H1 (cell line): ENCODE results near the gene TEX22. TPM values are rescaled to one million over a fixed set of nuclear protein-coding genes. Genes with fewer than 3 reads are reported as not detected.

Source experiments
- CTCF ChIA-PET: fragments of 300-600 bp; sonication (Branson Sonifier 250); formaldehyde crosslinking; loops from one replicate; lab custom pipeline; 2021; ENCODE audit not compliant: partially characterized antibody; lab: Charles Lee
- POLR2A ChIA-PET: fragments of 300-600 bp; sonication (Branson Sonifier 250); formaldehyde crosslinking; loops from one replicate; lab custom pipeline; 2021; ENCODE audit warnings: inconsistent platforms; ENCODE audit not compliant: partially characterized antibody; lab: Charles Lee
- DNase-seq, 2 experiments: peaks; one replicate each; pipeline versions ENCODE4 v3.0.0 to v3.0.0-alpha.2; 2010 to 2022; ENCODE audit warnings: low spot score in 2 of 2, low read depth in 1 of 2, mixed read lengths in 1 of 2
- FAIRE-seq: peaks from 2 replicates; lab custom pipeline; 2011; peaks lifted over from hg19 to GRCh38; lab: Jason Lieb, UNC
- H2AFZ ChIP-seq: 2 replicates; pipeline ENCODE4 v1.8.1; 2012; ENCODE audit warnings: low read length, inconsistent platforms
- H2AK5ac ChIP-seq: 2 replicates; pipeline ENCODE4 v1.6.1; 2013; ENCODE audit warnings: low read depth, low read length
- H2BK120ac ChIP-seq: replicated peaks from 2 replicates; pipeline ENCODE3; 2013; ENCODE audit warnings: low read depth, low read length, inconsistent platforms
- H2BK12ac ChIP-seq: 2 replicates; pipeline ENCODE4 v1.6.1; 2013; ENCODE audit warnings: low read depth, low read length
- H2BK15ac ChIP-seq: 2 replicates; pipeline ENCODE4 v1.6.1; 2013; ENCODE audit warnings: low read length
- H2BK20ac ChIP-seq: 2 replicates; pipeline ENCODE4 v1.6.1; 2013; ENCODE audit warnings: low read length
- H2BK5ac ChIP-seq: 2 replicates; pipeline ENCODE4 v1.6.1; 2013; ENCODE audit warnings: low read depth, low read length
- H3K14ac ChIP-seq: 2 replicates; pipeline ENCODE4 v1.6.1; 2013; ENCODE audit warnings: inconsistent platforms; ENCODE audit not compliant: insufficient read length
- H3K18ac ChIP-seq: 2 replicates; pipeline ENCODE4 v1.6.1; 2013; ENCODE audit warnings: low read length; ENCODE audit errors: extremely low read depth
- H3K23ac ChIP-seq: 2 replicates; pipeline ENCODE4 v1.6.1; 2013; ENCODE audit warnings: inconsistent platforms; ENCODE audit not compliant: insufficient read length
- H3K23me2 ChIP-seq: 2 replicates; pipeline ENCODE4 v1.6.1; 2013; ENCODE audit warnings: low read depth, low read length
- H3K27ac ChIP-seq: 2 replicates; pipeline ENCODE4 v1.6.1; 2011; ENCODE audit warnings: low read depth, low read length, inconsistent platforms
- H3K27me3 ChIP-seq, 4 experiments: replicated peaks in 1 of 4; 1 replicate in 1 of 4; 2 replicates in 3 of 4; pipeline versions ENCODE4 v1.6.1 to v1.8.1; 2011 to 2013; ENCODE audit warnings: low read length in 3 of 4, mild to moderate bottlenecking in 3 of 4, inconsistent platforms in 2 of 4, mixed read lengths in 2 of 4, moderate library complexity in 1 of 4; ENCODE audit not compliant: control insufficient read depth in 3 of 4, insufficient read depth in 3 of 4; ENCODE audit errors: extremely low read depth in 1 of 4
- H3K36me3 ChIP-seq, 4 experiments: 2 replicates each; pipeline versions ENCODE4 v1.6.1 to v1.8.1; 2011 to 2013; ENCODE audit warnings: mild to moderate bottlenecking in 4 of 4, low read length in 3 of 4, moderate library complexity in 2 of 4, control low read depth in 1 of 4, inconsistent platforms in 1 of 4; ENCODE audit not compliant: insufficient read depth in 4 of 4, control insufficient read depth in 2 of 4
- H3K4ac ChIP-seq: replicated peaks from 2 replicates; pipeline ENCODE3; 2013; ENCODE audit warnings: low read length, low read depth, mixed read lengths, inconsistent platforms; ENCODE audit not compliant: insufficient read length
- H3K4me1 ChIP-seq, 4 experiments: replicated peaks in 1 of 4; 1 replicate in 1 of 4; 2 replicates in 3 of 4; pipeline versions ENCODE4 v1.6.1 to v1.8.1; 2011 to 2013; ENCODE audit warnings: low read length in 3 of 4, inconsistent platforms in 2 of 4, mixed read lengths in 1 of 4; ENCODE audit not compliant: insufficient read depth in 4 of 4, control insufficient read depth in 3 of 4
- H3K4me2 ChIP-seq, 2 experiments: 2 replicates each; pipeline versions ENCODE4 v1.6.1 to v1.8.1; 2011 to 2013; ENCODE audit warnings: low read depth in 2 of 2, low read length in 2 of 2, control low read depth in 1 of 2, inconsistent platforms in 1 of 2, mild to moderate bottlenecking in 1 of 2; ENCODE audit not compliant: insufficient read depth in 1 of 2
- H3K4me3 ChIP-seq, 4 experiments: fragments of 200-600, 300-600 bp in 1 of 4; sonication (generic), shearing (Covaris generic), sonication (Bioruptor Twin) in 1 of 4; 2 replicates each; pipeline versions ENCODE4 v1.5.1 to v1.8.1; 2011 to 2016; ENCODE audit warnings: low read length in 4 of 4, low read depth in 3 of 4, control low read depth in 2 of 4, inconsistent platforms in 2 of 4, mild to moderate bottlenecking in 2 of 4, mixed read lengths in 1 of 4, moderate library complexity in 1 of 4; ENCODE audit not compliant: insufficient read depth in 2 of 4; ENCODE audit errors: extremely low read depth in 1 of 4
- H3K56ac ChIP-seq: replicated peaks from 2 replicates; pipeline ENCODE3; 2013; ENCODE audit warnings: low read depth, mild to moderate bottlenecking, mixed read lengths, low read length, inconsistent platforms; ENCODE audit not compliant: insufficient read length
- H3K79me1 ChIP-seq: 2 replicates; pipeline ENCODE4 v1.6.1; 2013; ENCODE audit warnings: low read depth, low read length, control low read depth
- H3K79me2 ChIP-seq, 2 experiments: 2 replicates each; pipeline versions ENCODE4 v1.6.1 to v1.8.1; 2012 to 2013; ENCODE audit warnings: low read length in 2 of 2, mild to moderate bottlenecking in 2 of 2, inconsistent platforms in 1 of 2; ENCODE audit not compliant: insufficient read depth in 2 of 2, control insufficient read depth in 1 of 2
- H3K9ac ChIP-seq, 4 experiments: replicated peaks in 1 of 4; 1 replicate in 1 of 4; 2 replicates in 3 of 4; pipeline versions ENCODE4 v1.6.1 to v1.8.1; 2011 to 2013; ENCODE audit warnings: low read depth in 3 of 4, low read length in 3 of 4, control low read depth in 2 of 4, mild to moderate bottlenecking in 2 of 4, moderate library complexity in 2 of 4, inconsistent platforms in 1 of 4; ENCODE audit errors: extremely low read depth in 1 of 4
- H3K9me3 ChIP-seq, 2 experiments: 2 replicates each; pipeline versions ENCODE4 v1.6.1 to v1.8.1; 2012 to 2013; ENCODE audit warnings: mild to moderate bottlenecking in 2 of 2, moderate library complexity in 2 of 2, control low read depth in 1 of 2, inconsistent platforms in 1 of 2, low read depth in 1 of 2, low read length in 1 of 2, mixed read lengths in 1 of 2; ENCODE audit not compliant: insufficient read depth in 2 of 2
- H4K20me1 ChIP-seq, 2 experiments: replicated peaks in 1 of 2; 2 replicates each; pipeline versions ENCODE3 to v1.8.1; 2011 to 2013; ENCODE audit warnings: inconsistent platforms in 2 of 2, low read length in 2 of 2, mild to moderate bottlenecking in 1 of 2; ENCODE audit not compliant: insufficient read depth in 2 of 2, control insufficient read depth in 1 of 2
- H4K5ac ChIP-seq: 2 replicates; pipeline ENCODE4 v1.6.1; 2013; ENCODE audit warnings: low read length, low read depth, mixed read lengths, inconsistent platforms; ENCODE audit not compliant: insufficient read length
- H4K8ac ChIP-seq: 2 replicates; pipeline ENCODE4 v1.8.0; 2013; ENCODE audit warnings: mild to moderate bottlenecking, moderate library complexity, low read length, inconsistent platforms; ENCODE audit not compliant: insufficient read depth; ENCODE audit errors: extremely low read depth
- H4K91ac ChIP-seq: replicated peaks from 2 replicates; pipeline ENCODE3; 2013; ENCODE audit warnings: low read length, mixed read lengths, inconsistent platforms; ENCODE audit not compliant: insufficient read length
- CTBP2 ChIP-seq: IDR thresholded peaks from 2 replicates; pipeline ENCODE4 v1.7.0; 2011; ENCODE audit warnings: borderline replicate concordance, mild to moderate bottlenecking, moderate library complexity, mixed read lengths, low read length; ENCODE audit not compliant: insufficient read depth, insufficient read length
- MAFK ChIP-seq: IDR thresholded peaks from 2 replicates; pipeline ENCODE4 v1.6.1; 2012; ENCODE audit warnings: low read depth, mild to moderate bottlenecking, improper control_type of control experiment, low read length
- RNF2 ChIP-seq: fragments of 200-900, 300-1000 bp; sonication (generic); IDR thresholded peaks from 2 replicates; pipeline ENCODE4 v1.7.1; 2016; ENCODE audit warnings: borderline replicate concordance, low read depth, mild to moderate bottlenecking, antibody characterized with exemption, low read length; ENCODE audit not compliant: poor library complexity, severe bottlenecking; ENCODE audit errors: missing control alignments
- WGBS, 2 experiments: shearing (Covaris generic) in 1 of 2; methylation state at CpG; one replicate each; pipeline versions ENCODE4 v1.1.6 to v1.1.7; 2013 to 2015; ENCODE audit warnings: low lambda C conversion rate in 2 of 2, mixed read lengths in 2 of 2, inconsistent platforms in 1 of 2, low coverage in 1 of 2, missing lambda C conversion rate in 1 of 2; ENCODE audit not compliant: insufficient replicate concordance in 2 of 2, insufficient coverage in 1 of 2, insufficient read length in 1 of 2; ENCODE audit errors: extremely low coverage in 1 of 2, missing lambda C conversion rate in 1 of 2; 5-methylcytosine and 5-hydroxymethylcytosine counted together
- polyA plus RNA-seq, 7 experiments: library from polyadenylated mRNA; depleted of rRNA in 3 of 7; stranded (reverse) in 5 of 7; unstranded in 2 of 7; fragments of >200 nt in 5 of 7; fragments of 200-250 nt in 2 of 7; gene quantifications; 1 replicate in 5 of 7; 2 replicates in 1 of 7; 4 replicates in 1 of 7; pipeline versions ENCODE4 v1.2.1 to v1.2.3, GENCODE V29; 2011 to 2013; ENCODE audit warnings: missing spikeins in 2 of 7, mixed read lengths in 2 of 7
- total RNA-seq: library from RNA; stranded (reverse); fragmentation: NEBNext Ultra II Directional; extraction: Animal tissue kit (Norgen Biotek cat#: 25700); gene quantifications from 2 replicates; pipeline ENCODE4 v1.2.1, GENCODE V29; 2021

TEX22 gene
- total and polyA plus RNA-seq, 2 of the 8 experiments (the other 6 are each of a cell fraction or from before 2014, with no cell fraction given): 0.24 to 0.39 TPM

DNA sequence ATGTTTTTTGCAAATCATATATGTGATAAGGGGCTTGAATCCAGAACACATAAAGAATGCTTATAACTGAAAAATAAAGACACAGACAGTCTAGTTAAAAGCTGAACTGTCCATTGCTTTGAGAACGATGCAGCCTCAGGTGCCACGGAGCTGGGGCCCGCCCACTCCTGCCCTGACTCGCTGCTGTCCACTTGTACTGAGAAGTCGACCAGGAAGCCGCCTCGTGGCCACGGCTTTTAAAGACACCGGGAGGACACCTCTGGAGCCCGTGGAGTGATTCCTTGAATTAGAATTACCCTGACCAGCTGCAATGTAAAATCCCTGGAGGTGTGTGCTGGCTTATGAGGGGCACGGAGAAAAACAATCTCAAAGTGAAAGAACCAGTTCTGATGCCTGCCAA lies 23.9 kb upstream of the TEX22 start:
- no peak overlapping the region for H3K14ac ChIP-seq
- TF ChIP-seq CTBP2 (no peak), MAFK (no peak), RNF2 (no peak)
- H2AFZ ChIP-seq: no peak overlapping the region
- no peak overlapping the region for H2BK5ac ChIP-seq
- no peak overlapping the region for H3K4me2 ChIP-seq
- no peak overlapping the region for H3K27ac ChIP-seq
- peaks cover 0 to 4% of the 10 kb centered on the region in 2 experiments; a peak in 1 of 4 replicates for H3K9me3 ChIP-seq
- no peak overlapping the region for H4K5ac ChIP-seq
- H2BK20ac ChIP-seq: no peak overlapping the region
- H3K79me1 ChIP-seq: no peaks in the 10 kb centered on the region
- POLR2A ChIA-PET: no interaction called here
- no peak overlapping the region for H4K91ac ChIP-seq
- no peak overlapping the region for H2BK12ac ChIP-seq
- no peak overlapping the region for H3K9ac ChIP-seq
- H4K20me1 ChIP-seq: peaks cover 0 to 4% of the 10 kb centered on the region in 2 experiments
- H3K23ac ChIP-seq: no peak overlapping the region
- H3K4me1 ChIP-seq: no peaks in the 10 kb centered on the region
- no peak overlapping the region for H3K56ac ChIP-seq
- FAIRE-seq (no peak), DNase-seq (no peak)
- no peaks in the 10 kb centered on the region for H3K79me2 ChIP-seq
- no peaks in the 10 kb centered on the region; a peak in 1 of 7 replicates for H3K27me3 ChIP-seq
- H2BK120ac ChIP-seq: no peak overlapping the region
- no peak overlapping the region for H4K8ac ChIP-seq
- H3K18ac ChIP-seq: no peak overlapping the region
- H3K23me2 ChIP-seq: no peaks in the 10 kb centered on the region
- H2AK5ac ChIP-seq: no peak overlapping the region
- 94% methylated on average over 11 of the region's 11 CpGs; no CpG with 5 or more reads in 1 of the 2 experiments for WGBS, 2 experiments
- peaks cover 0 to 4% (median 0%) of the 10 kb centered on the region in 4 experiments; a peak in 1 of 8 replicates for H3K36me3 ChIP-seq
- no peak overlapping the region for H3K4me3 ChIP-seq
- no peak overlapping the region for H2BK15ac ChIP-seq
- CTCF ChIA-PET: interaction anchor here (0.9 to 2.1 kb wide), 6 partner anchors 67 to 115 kb away, joined by 3 to 6 read pairs (median 4); no protein-coding TSS in a partner anchor
- H3K4ac ChIP-seq: no peak overlapping the region
